GM23338 (cell line): ENCODE measurements around the gene TNFRSF8. TPM values are rescaled to one million over a fixed set of nuclear protein-coding genes. Genes with fewer than 3 reads are reported as not detected.

Source experiments
- ATAC-seq: fragments of 200-7000 bp; cut with Tn5 transposase; 3 replicates; pipeline ENCODE4 v1.9.1; 2020
- DNase-seq: peaks from one replicate; pipeline ENCODE4 v3.0.0-alpha.2; 2015; ENCODE audit warnings: low spot score
- H2AFZ ChIP-seq: fragments of 200-600 bp; sonication (generic); 2 replicates; pipeline ENCODE4 v1.8.0; 2016; ENCODE audit warnings: antibody characterized with exemption, mild to moderate bottlenecking, moderate library complexity
- H3F3A ChIP-seq: fragments of 200-600 bp; sonication (generic); replicated peaks from 2 replicates; pipeline ENCODE4 v1.8.0; 2017; ENCODE audit warnings: antibody characterized with exemption, mixed run types, low read depth
- H3K27ac ChIP-seq: fragments of 200-600 bp; sonication (generic); 2 replicates; pipeline ENCODE4 v1.6.1; 2016; ENCODE audit warnings: low read depth
- H3K27me3 ChIP-seq: fragments of 200-600 bp; sonication (generic); 2 replicates; pipeline ENCODE4 v1.8.0; 2016; ENCODE audit warnings: mild to moderate bottlenecking, mixed run types, moderate library complexity; ENCODE audit not compliant: insufficient read depth
- H3K36me3 ChIP-seq: fragments of 200-600 bp; sonication (generic); 2 replicates; pipeline ENCODE4 v1.8.0; 2016; ENCODE audit warnings: mild to moderate bottlenecking; ENCODE audit not compliant: insufficient read depth
- H3K4me1 ChIP-seq: fragments of 200-600 bp; sonication (generic); 2 replicates; pipeline ENCODE4 v1.8.0; 2016; ENCODE audit warnings: mild to moderate bottlenecking, moderate library complexity; ENCODE audit not compliant: insufficient read depth
- H3K4me2 ChIP-seq: fragments of 200-600 bp; sonication (generic); 2 replicates; pipeline ENCODE4 v1.7.1; 2017; ENCODE audit warnings: mixed run types
- H3K4me3 ChIP-seq: fragments of 200-600 bp; sonication (generic); 2 replicates; pipeline ENCODE4 v1.6.1; 2016; ENCODE audit warnings: mixed run types
- H3K79me2 ChIP-seq: fragments of 200-600 bp; sonication (generic); replicated peaks from 2 replicates; pipeline ENCODE4 v1.8.0; 2017; ENCODE audit warnings: mild to moderate bottlenecking; ENCODE audit not compliant: insufficient read depth
- H3K9me2 ChIP-seq: fragments of 200-600 bp; sonication (generic); 2 replicates; pipeline ENCODE4 v1.8.0; 2017; ENCODE audit not compliant: insufficient read depth
- H4K20me1 ChIP-seq: fragments of 200-600 bp; sonication (generic); replicated peaks from 2 replicates; pipeline ENCODE4 v1.8.0; 2017; ENCODE audit warnings: mild to moderate bottlenecking; ENCODE audit not compliant: insufficient read depth
- H3K27ac Mint-ChIP-seq: 2 replicates; pipeline ENCODE4 v1.8.0; 2020; ENCODE audit warnings: inconsistent platforms, mild to moderate bottlenecking, moderate library complexity, mixed read lengths
- H3K27me3 Mint-ChIP-seq: 3 replicates; pipeline ENCODE4 v1.8.0; 2022; ENCODE audit warnings: low read depth, mild to moderate bottlenecking, moderate library complexity, mixed read lengths, inconsistent platforms; ENCODE audit not compliant: insufficient read depth, poor library complexity
- H3K36me3 Mint-ChIP-seq: 3 replicates; pipeline ENCODE4 v1.8.0; 2021; ENCODE audit warnings: low read depth, mild to moderate bottlenecking, inconsistent platforms, moderate library complexity, mixed read lengths
- H3K4me1 Mint-ChIP-seq: 3 replicates; pipeline ENCODE4 v1.8.0; 2020; ENCODE audit warnings: mild to moderate bottlenecking, inconsistent platforms, mixed read lengths
- H3K4me3 Mint-ChIP-seq: 3 replicates; pipeline ENCODE4 v1.8.0; 2021; ENCODE audit warnings: moderate library complexity, mild to moderate bottlenecking, inconsistent platforms, mixed read lengths
- H3K9me3 Mint-ChIP-seq: 3 replicates; pipeline ENCODE4 v1.8.0; 2020; ENCODE audit warnings: moderate library complexity, mild to moderate bottlenecking, inconsistent platforms, mixed read lengths
- CREB1 ChIP-seq: fragments of 250-450 bp; sonication (Bioruptor Pico); IDR thresholded peaks from 2 replicates; pipeline ENCODE4 v1.5.0; 2020; ENCODE audit warnings: low read depth, mild to moderate bottlenecking, moderate library complexity
- CTCF ChIP-seq, 2 experiments: fragments of 200-600 bp in 1 of 2; sonication (generic) in 1 of 2; conservative IDR thresholded peaks; 2 replicates each; pipeline versions ENCODE4 v1.5.1 to v1.6.1; 2016 to 2017; ENCODE audit warnings: antibody characterized with exemption in 2 of 2, low read depth in 2 of 2, mild to moderate bottlenecking in 2 of 2, moderate library complexity in 1 of 2
- ETS1 ChIP-seq: IDR thresholded peaks from 2 replicates; pipeline ENCODE4 v1.6.1; 2016; ENCODE audit warnings: antibody characterized with exemption
- EZH2 ChIP-seq: fragments of 200-600 bp; sonication (generic); IDR thresholded peaks from one replicate; pipeline ENCODE4 v1.8.0; 2017; ENCODE audit warnings: antibody characterized with exemption, mild to moderate bottlenecking, low read depth; ENCODE audit not compliant: unreplicated experiment
- EZH2phosphoT487 ChIP-seq: fragments of 200-600 bp; sonication (generic); IDR thresholded peaks from one replicate; pipeline ENCODE4 v1.8.1; 2018; ENCODE audit warnings: antibody characterized with exemption; ENCODE audit not compliant: unreplicated experiment
- JUNB ChIP-seq: IDR thresholded peaks from one replicate; pipeline ENCODE4 v1.6.1; 2016; ENCODE audit warnings: antibody characterized with exemption; ENCODE audit not compliant: unreplicated experiment
- NANOG ChIP-seq: IDR thresholded peaks from 2 replicates; pipeline ENCODE4 v1.6.1; 2016; ENCODE audit warnings: antibody characterized with exemption, borderline replicate concordance
- POLR2AphosphoS5 ChIP-seq: IDR thresholded peaks from 2 replicates; pipeline ENCODE4 v1.6.1; 2016; ENCODE audit warnings: antibody characterized with exemption, low read depth
- STAT1 ChIP-seq: IDR thresholded peaks from one replicate; pipeline ENCODE4 v1.6.1; 2016; ENCODE audit warnings: antibody characterized with exemption; ENCODE audit not compliant: unreplicated experiment
- ZNF114 ChIP-seq: fragments of 250-450 bp; sonication (Bioruptor Pico); IDR thresholded peaks from 2 replicates; pipeline ENCODE4 v1.5.0; 2020; ENCODE audit warnings: mild to moderate bottlenecking, moderate library complexity
- ZNF331 ChIP-seq: fragments of 250-450 bp; sonication (Bioruptor Pico); IDR thresholded peaks from 2 replicates; pipeline ENCODE4 v1.5.0; 2020; ENCODE audit warnings: low read depth, mild to moderate bottlenecking, moderate library complexity
- ZNF462 ChIP-seq: fragments of 250-450 bp; sonication (Bioruptor Pico); IDR thresholded peaks from 2 replicates; pipeline ENCODE4 v1.5.0; 2020; ENCODE audit warnings: mild to moderate bottlenecking, moderate library complexity
- polyA plus RNA-seq: library from polyadenylated mRNA; unstranded; fragments of >200 nt; fragmentation: Nextera tagmentation; extraction: Ambion mirVana; gene quantifications from 2 replicates; pipeline ENCODE4 v1.2.1, GENCODE V29; 2016
- total RNA-seq: library from RNA; depleted of rRNA; stranded (reverse); fragments of >200 nt; shearing (Covaris generic); gene quantifications from 2 replicates; pipeline ENCODE4 v1.2.3, GENCODE V29; 2014

TNFRSF8 gene
- total and polyA plus RNA-seq, 2 experiments from 2014 or later = 11.7 to 28.2 TPM

- TF ChIP-seq ETS1 (no peak), CTCF (conservative IDR thresholded peaks at IDR 0.05; ENCODE audit: low read depth in 2 of 2) (no peak), EZH2 (no peak)
Observed at GRCh38 chr1:12152113-12152891, 89.2 kb downstream of the TNFRSF8 start (continued).

GRCh38 chr1:12153181-12153785 is 90.2 kb downstream of the TNFRSF8 start:
- no peaks in the 10 kb centered on the region for H3F3A ChIP-seq
- DNase-seq (no peak), ATAC-seq (no peak)
- no peaks in the 10 kb centered on the region for H3K79me2 ChIP-seq
- H3K4me1 ChIP-seq = peaks cover 13% of the 10 kb centered on the region
- H3K4me3 ChIP-seq = no peak overlapping the region
- Mint-ChIP-seq H3K27ac (no peak overlapping the region), H3K4me3 (no peak overlapping the region), H3K27me3 (peaks cover 7% of the 10 kb centered on the region), H3K9me3 (no peaks in the 10 kb centered on the region; the same call in 2 of the 3 replicates), H3K4me1 (peaks cover 13% of the 10 kb centered on the region), H3K36me3 (no peaks in the 10 kb centered on the region)
- no peak overlapping the region for H2AFZ ChIP-seq
- no peaks in the 10 kb centered on the region for H3K27me3 ChIP-seq
- no peak overlapping the region for H3K27ac ChIP-seq
- no peaks in the 10 kb centered on the region for H4K20me1 ChIP-seq
- no peaks in the 10 kb centered on the region for H3K36me3 ChIP-seq
- H3K9me2 ChIP-seq = no peaks in the 10 kb centered on the region
- H3K4me2 ChIP-seq = no peak overlapping the region
- TF ChIP-seq POLR2AphosphoS5 (no peak), ZNF462 (CRISPR knock-in tag) (no peak), CREB1 (CRISPR knock-in tag) (no peak), NANOG (no peak), JUNB (no peak), EZH2phosphoT487 (no peak), EZH2 (no peak), STAT1 (no peak), ZNF331 (CRISPR knock-in tag) (no peak), ZNF114 (CRISPR knock-in tag) (no peak)
